CD4-positive, alpha-beta T cell treated with Interleukin-4 for 4 hours (primary cell): Measurements from ENCODE around the gene WDR27.

Source experiments
- DNase-seq: peaks from one replicate; pipeline ENCODE4 v3.0.0-alpha.2; 2020

The WDR27 gene

DNA sequence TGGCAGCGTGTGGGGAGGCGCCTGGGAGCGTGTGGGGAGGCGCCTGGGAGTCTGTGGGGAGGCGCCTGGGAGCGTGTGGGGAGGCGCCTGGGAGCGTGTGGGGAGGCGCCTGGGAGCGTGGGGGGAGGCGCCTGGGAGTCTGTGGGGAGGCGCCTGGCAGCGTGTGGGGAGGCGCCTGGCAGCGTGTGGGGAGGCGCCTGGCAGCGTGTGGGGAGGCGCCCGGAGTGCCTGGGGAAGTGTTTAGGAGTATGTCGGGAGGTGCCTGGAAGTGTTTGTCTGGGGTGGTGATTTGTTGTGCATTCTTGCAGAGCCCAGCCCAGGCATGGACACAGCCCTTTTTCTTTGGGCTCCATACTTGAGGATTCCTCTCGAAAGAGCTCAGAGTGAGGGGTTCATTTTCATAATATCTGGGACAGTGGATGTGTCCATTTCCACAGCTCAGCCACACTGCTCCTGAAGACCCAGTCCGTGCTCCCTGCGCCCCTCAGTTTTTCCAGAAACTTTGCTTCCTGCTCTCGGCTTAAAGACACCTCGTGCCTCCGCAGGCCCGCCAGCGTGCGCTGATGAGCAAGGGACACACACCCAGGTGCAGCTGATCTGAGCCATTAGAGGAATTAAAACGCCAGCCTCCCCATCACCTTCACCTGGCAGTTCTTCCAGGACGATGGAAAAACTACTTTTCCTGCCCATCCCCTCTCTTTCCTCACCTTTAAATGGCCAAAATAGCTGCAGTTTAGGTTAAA is 276.0 kb downstream of the WDR27 start:
- DNase-seq = no peak

DNA sequence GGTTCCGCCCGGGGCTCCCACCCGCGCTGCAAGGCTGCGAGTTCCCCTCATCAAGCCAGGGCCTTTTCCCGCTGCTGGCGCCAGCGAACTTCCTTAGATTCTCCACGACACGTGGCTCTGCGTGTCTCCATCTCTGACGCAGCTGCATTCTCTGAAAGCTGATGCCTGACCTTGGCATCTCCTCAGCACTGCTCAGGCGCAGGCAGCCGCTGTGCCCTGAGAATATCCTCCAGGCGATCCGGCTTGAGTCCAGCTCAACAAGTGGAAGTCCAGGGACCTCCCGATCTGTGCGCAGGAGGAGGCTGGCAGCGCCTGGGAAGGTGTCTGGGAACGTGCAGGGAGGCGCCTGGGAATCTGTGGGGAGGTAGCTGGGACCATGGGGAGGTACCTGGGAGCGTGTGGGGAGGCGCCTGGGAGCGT is 277.0 kb downstream of the WDR27 start:
- DNase-seq = no peak

DNA sequence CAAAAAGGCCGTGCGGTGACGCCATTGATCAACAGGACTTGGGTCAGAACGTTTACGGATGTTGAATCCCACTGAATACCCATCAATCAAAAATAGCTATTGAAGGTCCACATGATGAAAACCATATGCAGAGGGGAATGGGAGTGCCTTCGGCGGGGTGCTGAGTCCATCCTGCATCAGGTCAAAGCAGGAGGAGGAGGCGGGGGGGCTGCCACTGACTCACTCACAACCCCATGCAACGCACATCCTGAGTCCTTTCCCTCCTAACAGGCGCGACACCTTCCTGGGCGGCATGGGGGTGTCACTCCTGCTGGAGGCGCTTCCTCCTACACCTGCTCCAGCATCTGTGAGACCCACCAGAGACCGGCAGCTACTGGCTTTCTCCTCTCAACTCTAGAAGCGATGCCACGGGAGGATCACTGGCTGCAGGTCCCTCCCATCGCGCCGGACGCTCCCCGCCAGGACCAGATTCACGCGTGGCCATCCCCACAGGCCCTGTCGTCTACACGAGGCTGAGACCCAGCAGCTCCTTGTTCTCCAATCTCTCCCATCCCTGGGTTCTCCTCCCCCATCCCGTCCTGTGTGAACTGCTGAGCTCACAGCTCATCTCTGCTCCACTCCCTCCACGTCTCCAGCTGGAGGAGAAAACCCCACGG is 277.6 kb downstream of the WDR27 start:
- DNase-seq = no peak

DNA sequence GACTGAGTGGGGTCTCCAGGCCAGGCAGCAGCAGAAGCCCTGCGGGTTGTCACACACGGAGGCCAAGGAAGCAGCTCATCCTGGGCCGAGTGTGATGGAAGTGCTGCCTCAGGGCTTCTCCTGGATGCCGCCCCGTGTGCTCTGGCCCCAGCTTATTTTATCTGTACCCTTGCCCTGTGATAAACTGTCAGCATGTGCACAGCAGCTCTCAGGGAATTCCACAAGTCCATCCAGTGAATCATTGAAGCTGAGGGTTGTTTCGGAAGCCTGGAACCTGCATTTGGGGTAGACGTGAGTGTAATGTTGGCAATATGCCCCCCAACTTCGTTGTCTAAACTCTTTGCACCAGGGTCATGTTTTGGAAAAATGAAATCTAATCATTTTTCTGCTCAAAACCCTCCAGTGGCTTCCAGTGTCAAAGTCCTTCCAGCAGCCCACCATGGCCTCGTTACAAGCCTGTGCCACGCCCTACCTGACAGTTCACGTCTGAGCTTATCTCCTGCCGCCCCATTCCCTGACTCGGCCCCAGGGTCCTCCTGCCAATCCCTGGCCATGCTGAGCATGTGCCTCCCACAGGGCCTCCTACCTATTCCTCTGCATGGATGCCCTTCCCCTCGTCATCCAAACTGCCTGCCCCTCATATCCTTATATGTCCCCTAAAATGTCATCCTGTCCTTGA is 280.1 kb downstream of the WDR27 start:
- no peak for DNase-seq

DNA sequence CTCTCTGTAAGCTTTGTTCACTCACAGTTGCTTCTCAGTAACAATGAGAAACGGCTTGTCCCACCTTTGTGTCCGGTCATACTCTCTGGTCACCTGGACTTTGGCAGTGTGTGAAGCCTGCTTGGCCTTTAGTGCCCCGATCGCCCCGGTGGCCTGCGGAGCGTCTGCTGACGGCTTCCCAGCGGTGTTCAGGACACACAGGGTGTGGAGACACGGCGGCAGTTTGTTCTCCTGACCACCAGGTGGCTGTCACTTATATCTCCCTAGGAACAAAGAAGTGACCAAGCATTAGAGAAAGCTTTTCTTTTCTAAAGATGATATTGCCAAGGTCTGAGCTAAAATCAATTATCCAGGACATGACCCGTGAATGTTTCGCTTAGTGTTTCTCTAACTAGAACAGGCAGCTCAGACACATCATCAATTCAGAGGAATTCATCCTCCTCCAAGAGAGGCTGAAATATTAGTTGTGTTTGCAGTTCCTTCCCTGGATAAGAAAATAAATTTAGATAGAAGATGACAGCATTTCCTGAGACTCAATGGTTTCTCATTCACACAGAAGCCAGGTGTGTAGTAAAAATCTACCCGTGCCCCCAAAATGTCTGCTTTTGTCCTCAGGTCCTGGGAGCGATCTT is 280.8 kb downstream of the WDR27 start:
- DNase-seq = no peak

DNA sequence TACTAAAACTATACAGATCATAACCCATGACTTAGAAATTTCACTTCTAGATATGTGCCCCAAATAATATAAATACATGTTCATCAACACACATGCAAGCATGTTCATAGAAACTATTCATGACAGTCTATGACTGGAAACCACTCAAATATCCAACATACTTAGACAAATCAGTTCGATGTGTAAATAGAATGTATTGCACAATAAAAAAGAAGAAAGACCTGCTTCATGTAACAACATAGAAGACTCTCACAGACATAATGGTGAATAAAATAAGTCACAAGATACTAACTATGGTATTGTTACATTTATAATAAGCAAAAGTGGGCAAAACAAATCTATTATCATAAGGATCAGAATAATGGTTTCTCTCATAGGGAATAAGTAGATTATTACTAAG is 284.7 kb downstream of the WDR27 start:
- DNase-seq = no peak

DNA sequence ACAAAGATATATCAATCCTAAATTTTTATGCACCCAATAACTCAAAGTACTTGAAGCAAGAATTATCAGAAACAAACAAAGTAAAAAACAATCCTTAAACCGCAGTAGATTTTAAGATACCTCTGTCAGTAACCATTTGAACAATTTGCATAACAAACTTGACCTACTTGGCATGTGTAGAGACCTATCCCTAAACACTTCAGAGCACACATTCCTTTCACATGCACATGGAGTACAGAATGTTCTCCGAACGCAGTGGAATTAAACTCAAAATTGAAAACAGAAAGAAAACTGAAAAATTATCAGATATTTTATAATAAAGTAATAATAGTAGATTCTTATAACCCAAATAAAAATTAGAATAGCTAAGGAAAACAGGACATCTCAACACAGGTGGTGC is 285.6 kb downstream of the WDR27 start:
- no peak for DNase-seq

DNA sequence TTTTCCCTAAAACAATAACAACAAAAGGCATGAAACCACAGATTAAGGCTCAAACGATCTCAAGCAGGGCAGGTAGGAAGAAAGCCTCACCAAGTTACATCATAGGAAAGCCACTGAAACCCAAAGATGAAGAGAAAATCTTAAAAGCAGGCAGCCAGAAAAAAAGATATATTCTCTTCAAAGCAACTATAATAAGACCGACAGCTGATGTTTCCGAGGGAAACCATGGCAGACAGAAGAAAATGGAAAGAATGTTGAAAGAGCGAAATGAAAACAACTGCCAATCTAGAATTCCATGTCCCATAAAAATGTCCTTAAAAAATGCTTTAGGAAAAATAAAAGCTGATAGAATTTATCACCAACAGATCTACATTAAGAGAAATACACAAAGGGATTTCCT is 286.6 kb downstream of the WDR27 start:
- DNase-seq = no peak

DNA sequence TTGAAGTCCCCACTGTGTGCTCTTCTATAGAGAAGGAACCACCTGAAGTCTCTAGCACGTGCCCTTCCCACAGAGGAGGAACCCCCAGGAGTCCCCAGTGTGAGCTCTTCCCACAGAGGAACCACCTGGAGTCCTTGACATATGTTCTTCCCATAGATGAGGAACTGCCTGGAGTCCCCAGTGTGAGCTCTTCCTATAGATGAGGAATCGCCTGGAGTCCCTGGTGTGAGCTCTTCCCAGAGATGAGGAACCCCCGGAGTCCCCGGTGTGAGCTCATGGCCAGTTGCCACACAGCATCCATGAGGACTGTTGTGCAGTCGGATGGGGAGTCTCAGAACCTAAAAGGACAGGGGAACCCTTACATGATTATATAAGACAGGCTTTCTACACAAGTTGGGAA is 290.1 kb downstream of the WDR27 start:
- no peak for DNase-seq

DNA sequence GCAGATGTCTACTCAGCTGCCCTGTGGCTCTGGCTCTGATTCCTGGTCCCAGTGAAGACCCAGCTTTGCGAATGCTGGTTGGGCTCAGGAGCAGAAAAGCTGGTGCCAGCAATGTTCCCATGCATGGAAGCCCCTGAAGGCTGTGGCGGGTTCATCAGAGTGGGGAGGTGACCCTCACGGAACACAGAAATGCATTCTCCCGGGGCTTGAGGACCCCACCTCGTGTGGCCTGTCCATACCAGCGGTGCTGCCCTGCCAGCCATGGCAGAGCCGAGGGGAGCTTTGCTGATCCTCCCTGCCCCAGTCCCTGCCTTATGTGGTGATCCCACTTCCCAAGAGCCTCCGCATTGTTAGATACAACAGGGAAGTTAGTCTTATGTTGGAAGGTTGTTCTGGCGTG is 290.5 kb downstream of the WDR27 start:
- DNase-seq = no peak

DNA sequence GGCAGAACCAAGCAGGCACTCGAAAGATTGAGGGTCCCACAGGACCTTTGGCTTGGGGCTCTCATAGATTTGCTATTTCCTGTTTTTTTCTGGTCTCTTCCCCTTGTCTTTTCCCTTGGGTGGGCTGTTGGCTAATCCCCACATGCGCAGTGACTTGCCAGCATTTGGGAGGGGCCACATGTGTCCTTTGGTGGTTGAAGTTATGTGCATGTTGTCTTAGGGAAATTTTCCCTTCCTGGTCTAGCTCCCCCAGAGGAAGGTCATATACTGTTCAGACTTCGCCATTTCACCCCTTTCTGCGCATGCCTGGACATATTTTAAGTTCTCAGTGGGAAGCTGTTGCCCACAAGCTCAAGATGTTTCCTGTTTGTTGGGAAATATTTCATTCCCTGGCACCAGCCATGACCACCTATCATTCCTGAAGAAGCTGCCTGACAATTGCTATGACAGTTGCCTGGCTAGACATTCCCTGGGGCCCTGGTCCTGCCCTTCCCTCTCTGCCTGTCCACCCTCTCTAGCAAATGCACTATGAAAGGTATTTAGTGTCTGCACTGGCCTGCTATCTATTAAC is 292.0 kb downstream of the WDR27 start:
- DNase-seq = no peak

DNA sequence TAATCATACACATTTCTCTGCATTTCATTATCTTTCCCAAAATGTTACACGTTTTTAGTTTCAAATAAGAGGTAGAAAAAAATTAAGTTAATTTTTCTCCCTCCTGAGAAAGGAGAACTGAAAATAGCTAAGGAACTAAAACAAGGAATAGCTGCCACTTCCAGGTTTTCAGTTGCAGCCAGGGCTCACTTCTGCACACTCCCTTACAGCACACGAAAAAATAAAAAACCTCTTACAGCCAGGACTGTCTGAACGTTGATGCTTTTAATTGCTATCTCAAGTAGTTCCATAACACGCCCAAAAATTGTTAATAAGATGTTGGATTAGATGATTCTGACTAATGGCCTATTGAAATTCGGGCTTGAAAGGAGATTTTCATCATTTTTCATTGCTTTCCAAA is 294.5 kb downstream of the WDR27 start:
- no peak for DNase-seq
